Neuronal stem cell (in vitro differentiated cells): ENCODE results near the gene EBP.

ENCODE experiments used
- DNase-seq: peaks from one replicate; pipeline ENCODE4 v3.0.0-alpha.2; 2013; ENCODE audit warnings: low spot score
- H2AFZ ChIP-seq: one replicate; pipeline ENCODE4 v1.6.1; 2013; ENCODE audit warnings: mild to moderate bottlenecking, low read length, inconsistent platforms
- H2AK5ac ChIP-seq: 2 replicates; pipeline ENCODE4 v1.6.1; 2013; ENCODE audit warnings: low read depth, mild to moderate bottlenecking, inconsistent platforms, low read length, moderate library complexity, mixed read lengths
- H2BK120ac ChIP-seq: 2 replicates; pipeline ENCODE4 v1.6.1; 2013; ENCODE audit warnings: low read depth, mild to moderate bottlenecking, inconsistent platforms, low read length, moderate library complexity, mixed read lengths
- H2BK12ac ChIP-seq: one replicate; pipeline ENCODE4 v1.6.1; 2013; ENCODE audit warnings: low read length, inconsistent platforms
- H2BK15ac ChIP-seq: 2 replicates; pipeline ENCODE4 v1.6.1; 2013; ENCODE audit warnings: mild to moderate bottlenecking, low read length, inconsistent platforms, mixed read lengths
- H2BK5ac ChIP-seq: one replicate; pipeline ENCODE4 v1.6.1; 2013; ENCODE audit warnings: inconsistent platforms, mild to moderate bottlenecking, low read length, moderate library complexity
- H3K14ac ChIP-seq: one replicate; pipeline ENCODE4 v1.6.1; 2013; ENCODE audit warnings: low read length, inconsistent platforms
- H3K18ac ChIP-seq: 2 replicates; pipeline ENCODE4 v1.6.1; 2013; ENCODE audit warnings: low read length, inconsistent platforms
- H3K23ac ChIP-seq: 2 replicates; pipeline ENCODE4 v1.6.1; 2013; ENCODE audit warnings: low read depth, mild to moderate bottlenecking, mixed read lengths, low read length, inconsistent platforms; ENCODE audit not compliant: poor library complexity
- H3K27ac ChIP-seq: replicated peaks from 3 replicates; pipeline ENCODE4 v1.5.1; 2013; ENCODE audit warnings: low read length, inconsistent platforms
- H3K27me3 ChIP-seq, 3 experiments: 2 replicates each; pipeline ENCODE4 v1.6.1; 2013; ENCODE audit warnings: low read length in 3 of 3, mild to moderate bottlenecking in 2 of 3, inconsistent platforms in 1 of 3, low read depth in 1 of 3, mixed read lengths in 1 of 3, moderate library complexity in 1 of 3; ENCODE audit not compliant: control insufficient read depth in 3 of 3, insufficient read depth in 3 of 3
- H3K36me3 ChIP-seq, 2 donors: replicated peaks in 1 of 2; 2 replicates each; pipeline ENCODE4 v1.6.1; 2013; ENCODE audit warnings: low read length in 2 of 2; ENCODE audit not compliant: control insufficient read depth in 2 of 2, insufficient read depth in 2 of 2
- H3K4ac ChIP-seq: 2 replicates; pipeline ENCODE4 v1.6.1; 2013; ENCODE audit warnings: inconsistent platforms, mild to moderate bottlenecking, low read length, moderate library complexity
- H3K4me1 ChIP-seq, 2 donors: 1 replicate in 1 of 2; 2 replicates in 1 of 2; pipeline ENCODE4 v1.6.1; 2013; ENCODE audit warnings: low read length in 2 of 2, low read depth in 1 of 2; ENCODE audit not compliant: control insufficient read depth in 2 of 2, insufficient read depth in 1 of 2
- H3K4me2 ChIP-seq: one replicate; pipeline ENCODE4 v1.6.1; 2013; ENCODE audit warnings: mild to moderate bottlenecking, low read length, inconsistent platforms; ENCODE audit not compliant: insufficient read depth, poor library complexity, severe bottlenecking
- H3K4me3 ChIP-seq, 2 donors: 2 replicates each; pipeline ENCODE4 v1.5.1; 2013; ENCODE audit warnings: low read length in 2 of 2, mild to moderate bottlenecking in 2 of 2, inconsistent platforms in 1 of 2, moderate library complexity in 1 of 2
- H3K79me1 ChIP-seq: one replicate; pipeline ENCODE4 v1.6.1; 2013; ENCODE audit warnings: low read depth, mild to moderate bottlenecking, inconsistent platforms, low read length, moderate library complexity
- H3K9ac ChIP-seq: one replicate; pipeline ENCODE4 v1.6.1; 2013; ENCODE audit warnings: mild to moderate bottlenecking, low read depth, low read length, inconsistent platforms; ENCODE audit not compliant: poor library complexity
- H3K9me3 ChIP-seq, 2 donors: replicated peaks in 1 of 2; 2 replicates each; pipeline versions ENCODE3 to v1.6.1; 2013; ENCODE audit warnings: low read length in 2 of 2, mild to moderate bottlenecking in 2 of 2, inconsistent platforms in 1 of 2, low read depth in 1 of 2, mixed read lengths in 1 of 2, moderate library complexity in 1 of 2; ENCODE audit not compliant: control insufficient read depth in 2 of 2, insufficient read depth in 1 of 2
- H4K8ac ChIP-seq: one replicate; pipeline ENCODE4 v1.6.1; 2013; ENCODE audit warnings: low read depth, mild to moderate bottlenecking, inconsistent platforms, low read length, moderate library complexity
- H4K91ac ChIP-seq: one replicate; pipeline ENCODE4 v1.6.1; 2013; ENCODE audit warnings: low read length, low read depth, mild to moderate bottlenecking, inconsistent platforms; ENCODE audit not compliant: poor library complexity
- WGBS, 2 donors: extraction: QIAGEN DNeasy Blood & Tissue Kit; methylation state at CpG; one replicate each; pipeline ENCODE4 v1.1.7; 2013; ENCODE audit warnings: missing lambda C conversion rate in 2 of 2, mixed read lengths in 1 of 2; ENCODE audit not compliant: insufficient read length in 2 of 2, insufficient replicate concordance in 1 of 2; ENCODE audit errors: extremely low coverage in 2 of 2; 5-methylcytosine and 5-hydroxymethylcytosine counted together

Gene EBP

GRCh38 chrX:48569958-48570357 lies 48.4 kb downstream of the EBP start:
- no peak overlapping the region for H3K14ac ChIP-seq
- no peak overlapping the region for H2BK12ac ChIP-seq
- H2BK120ac ChIP-seq, result no peak overlapping the region
- H3K4me2 ChIP-seq, result no peak overlapping the region
- no peak overlapping the region for H3K18ac ChIP-seq
- H3K9me3 ChIP-seq, result no peaks in the 10 kb centered on the region
- no peak overlapping the region for H4K91ac ChIP-seq
- H3K4ac ChIP-seq, result no peak overlapping the region
- no peak overlapping the region for H3K4me3 ChIP-seq
- no peak for DNase-seq
- H3K9ac ChIP-seq, result no peak overlapping the region
- WGBS, 2 donors, result no CpG with 5 or more reads among the region's 1 CpG
- no peak overlapping the region for H2AFZ ChIP-seq
- no peak overlapping the region for H3K23ac ChIP-seq
- H3K27ac ChIP-seq, result no peak overlapping the region
- H2BK15ac ChIP-seq, result no peak overlapping the region
- peaks cover under 1 to 1% of the 10 kb centered on the region in 2 donors for H3K36me3 ChIP-seq
- no peak overlapping the region for H2AK5ac ChIP-seq
- no peak overlapping the region for H4K8ac ChIP-seq
- no peak overlapping the region for H2BK5ac ChIP-seq
- H3K27me3 ChIP-seq, result no peaks in the 10 kb centered on the region
- H3K79me1 ChIP-seq, result no peaks in the 10 kb centered on the region
- H3K4me1 ChIP-seq, result peaks cover 0 to 3% of the 10 kb centered on the region in 2 donors

DNA sequence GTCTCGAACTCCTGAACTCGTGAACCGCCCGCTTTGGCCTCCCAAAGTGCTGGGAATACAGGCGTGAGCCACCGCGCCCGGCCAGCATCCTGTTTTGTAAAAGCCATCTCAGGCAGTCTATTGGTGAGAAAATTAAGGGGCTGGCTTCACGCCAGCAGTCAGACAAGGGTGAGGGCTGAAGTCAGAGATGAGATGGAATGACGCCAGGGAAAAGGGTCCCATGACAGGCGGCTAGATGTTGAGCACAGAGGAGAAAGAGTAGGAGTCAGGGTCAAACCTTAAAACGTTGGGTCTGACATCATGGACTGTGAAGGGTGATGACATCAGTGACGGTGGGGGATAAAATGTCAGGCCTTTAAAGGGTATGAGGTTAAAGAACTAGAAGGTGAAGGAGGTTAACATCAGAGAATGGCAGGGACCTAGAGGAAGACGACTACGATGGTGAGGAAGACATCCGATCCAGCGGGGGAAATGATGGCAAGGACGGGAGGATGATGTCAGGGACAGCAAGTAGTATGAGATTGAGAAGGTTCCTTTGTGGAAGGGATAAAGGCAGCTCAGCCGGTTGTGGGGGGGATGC lies 52.2 kb downstream of the EBP start:
- Histone ChIP-seq H3K27me3 (no peaks in the 10 kb centered on the region), H3K14ac (no peak overlapping the region), H3K23ac (no peak overlapping the region), H3K4ac (no peak overlapping the region), H2BK120ac (no peak overlapping the region), H3K79me1 (peaks cover 3% of the 10 kb centered on the region), H3K27ac (peak overlapping the region; percentile 35), H4K8ac (no peak overlapping the region), H2BK12ac (no peak overlapping the region), H3K4me1 (peaks cover 8 to 9% of the 10 kb centered on the region in 2 donors), H3K4me3 (peak overlapping the region; percentile 78 to 87), H3K36me3 (peaks cover 21 to 38% of the 10 kb centered on the region in 2 donors), H2AFZ (peak overlapping the region; percentile 54), H3K9me3 (no peaks in the 10 kb centered on the region), H3K18ac (no peak overlapping the region), H3K4me2 (peak overlapping the region; percentile 45), H2BK15ac (no peak overlapping the region), H2AK5ac (no peak overlapping the region), H2BK5ac (no peak overlapping the region), H3K9ac (peak overlapping the region; percentile 60), H4K91ac (no peak overlapping the region)
- WGBS, 2 donors, result no CpG with 5 or more reads among the region's 19 CpGs
- peak; percentile 1 for DNase-seq

DNA sequence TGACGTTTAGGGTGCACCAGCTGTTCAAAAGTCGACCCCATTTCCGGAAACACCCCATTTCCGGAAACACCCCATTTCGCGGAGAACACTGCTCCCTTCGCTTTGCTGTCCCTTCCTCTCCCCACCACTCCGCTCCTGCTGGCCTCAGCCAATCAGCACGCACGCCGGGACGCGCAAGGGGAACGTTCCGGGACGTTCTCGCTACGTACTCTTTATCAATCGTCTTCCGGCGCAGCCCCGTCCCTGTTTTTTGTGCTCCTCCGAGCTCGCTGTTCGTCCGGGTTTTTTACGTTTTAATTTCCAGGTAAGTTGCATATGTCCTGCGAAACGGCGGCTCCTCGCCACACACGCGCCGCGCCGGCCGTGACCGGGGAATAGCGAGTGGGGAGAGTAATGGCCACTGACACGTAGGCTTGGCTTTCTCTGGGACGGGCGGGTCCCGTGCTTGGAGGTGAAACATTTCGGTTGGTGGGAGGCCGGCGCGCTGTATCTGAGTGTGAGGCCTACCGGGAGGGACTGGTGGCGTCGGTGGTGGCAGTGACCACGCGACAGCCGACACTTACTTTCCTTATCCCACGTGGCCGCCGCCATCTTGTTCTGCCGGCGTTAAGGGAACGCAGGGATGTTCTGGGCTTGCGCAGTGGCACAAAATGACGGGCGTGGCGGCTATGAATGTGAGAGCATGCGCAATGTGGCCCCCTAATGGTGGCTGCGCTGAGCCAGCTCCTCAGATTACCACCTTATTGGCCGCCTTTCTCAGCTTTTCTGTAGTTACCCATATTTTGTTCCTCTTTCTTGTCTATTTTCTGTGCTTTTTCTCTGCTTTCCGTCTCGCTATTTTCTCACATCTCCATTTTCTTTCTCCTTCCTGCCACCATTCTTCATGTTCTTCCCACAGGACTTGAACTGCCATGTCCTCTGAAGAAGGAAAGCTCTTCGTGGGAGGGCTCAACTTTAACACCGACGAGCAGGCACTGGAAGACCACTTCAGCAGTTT lies 53.0 kb downstream of the EBP start, which contains the start of gene RBM3:
Gene RBM3, plus strand, starts transcription at position 215 of the 997 bp plus-strand sequence. Its CDS starts 697 bp downstream, at position 912.
- Histone ChIP-seq H3K9me3 (no peaks in the 10 kb centered on the region), H4K8ac (peak within 1 kb of the TSS; percentile 43), H3K4me3 (peak within 1 kb of the TSS; percentile 78 to 93), H3K27me3 (no peaks in the 10 kb centered on the region), H3K9ac (peak within 1 kb of the TSS; percentile 89), H4K91ac (peak within 1 kb of the TSS; percentile 87), H3K79me1 (peaks cover 5% of the 10 kb centered on the region), H3K27ac (peak within 1 kb of the TSS; percentile 79), H2BK15ac (no peak within 1 kb of the TSS), H3K36me3 (peaks cover 21 to 46% of the 10 kb centered on the region in 2 donors), H2AK5ac (no peak within 1 kb of the TSS), H3K14ac (peak within 1 kb of the TSS; percentile 25), H2AFZ (peak within 1 kb of the TSS; percentile 81), H3K4me2 (peak within 1 kb of the TSS; percentile 62), H3K4me1 (peaks cover 8 to 9% of the 10 kb centered on the region in 2 donors), H2BK12ac (no peak within 1 kb of the TSS), H3K23ac (peak within 1 kb of the TSS; percentile 34), H2BK5ac (peak within 1 kb of the TSS; percentile 5), H2BK120ac (no peak within 1 kb of the TSS), H3K4ac (no peak within 1 kb of the TSS), H3K18ac (peak within 1 kb of the TSS; percentile 97)
- WGBS, 2 donors, result no CpG with 5 or more reads among the region's 71 CpGs
- DNase-seq, result peak; percentile 67

GRCh38 chrX:48575642-48576041 lies 54.0 kb downstream of the EBP start:
- H3K9ac ChIP-seq, result no peak overlapping the region
- no peak overlapping the region for H3K14ac ChIP-seq
- no peak for DNase-seq
- no peak overlapping the region for H2AK5ac ChIP-seq
- peak overlapping the region; percentile 62 for H3K4me2 ChIP-seq
- no CpG with 5 or more reads among the region's 13 CpGs for WGBS, 2 donors
- H2BK120ac ChIP-seq, result no peak overlapping the region
- H2AFZ ChIP-seq, result no peak overlapping the region
- H4K8ac ChIP-seq, result no peak overlapping the region
- H3K4me3 ChIP-seq, result peak overlapping the region; percentile 78 to 93
- H2BK15ac ChIP-seq, result no peak overlapping the region
- peaks cover 5% of the 10 kb centered on the region for H3K79me1 ChIP-seq
- no peak overlapping the region for H2BK12ac ChIP-seq
- H2BK5ac ChIP-seq, result no peak overlapping the region
- H3K4me1 ChIP-seq, result peaks cover 8 to 9% of the 10 kb centered on the region in 2 donors
- no peak overlapping the region for H3K4ac ChIP-seq
- H4K91ac ChIP-seq, result no peak overlapping the region
- H3K27ac ChIP-seq, result no peak overlapping the region
- no peaks in the 10 kb centered on the region for H3K27me3 ChIP-seq
- H3K9me3 ChIP-seq, result no peaks in the 10 kb centered on the region
- no peak overlapping the region for H3K18ac ChIP-seq
- H3K23ac ChIP-seq, result no peak overlapping the region
- peaks cover 21 to 52% of the 10 kb centered on the region in 2 donors for H3K36me3 ChIP-seq
